ENCODE results near the gene ITK. TPM values are rescaled to one million over a fixed set of nuclear protein-coding genes. Genes with fewer than 3 reads are reported as not detected.

ITK gene
- total RNA-seq, 1 donor from 2014 or later: 8.1 TPM

- Histone ChIP-seq H3K36me3 (no peaks in the 10 kb centered on the region), H3K27me3 (no peaks in the 10 kb centered on the region), H3K9me3 (no peaks in the 10 kb centered on the region), H3K4me1 (peaks cover 4% of the 10 kb centered on the region), H3K4me3 (no peak overlapping the region), H3K27ac (no peak overlapping the region)
- TF ChIP-seq CTCF (IDR thresholded peaks at IDR 0.05): no peak
- intact Hi-C loops (cut with DNase I): no loop called here
- DNase-seq: no peak
- no peak for ATAC-seq
Observed at GRCh38 chr5:157289164-157289819, 108.7 kb downstream of the ITK start.

GRCh38 chr5:157290156-157290980 lies 109.7 kb downstream of the ITK start:
- no peak for TF ChIP-seq CTCF (IDR thresholded peaks at IDR 0.05)
- Histone ChIP-seq H3K4me3 (no peak overlapping the region), H3K27me3 (no peaks in the 10 kb centered on the region), H3K27ac (no peak overlapping the region), H3K36me3 (no peaks in the 10 kb centered on the region), H3K9me3 (no peaks in the 10 kb centered on the region), H3K4me1 (peaks cover 4% of the 10 kb centered on the region)
- no peak for DNase-seq
- ATAC-seq: no peak
- intact Hi-C loops (cut with DNase I): no loop called here

GRCh38 chr5:157290981-157291711 lies 110.5 kb downstream of the ITK start:
- H3K36me3 ChIP-seq: no peaks in the 10 kb centered on the region
- no peak overlapping the region for H3K27ac ChIP-seq
- DNase-seq (no peak), ATAC-seq (peak; percentile 63)
- H3K4me1 ChIP-seq: peaks cover 4% of the 10 kb centered on the region
- TF ChIP-seq CTCF (IDR thresholded peaks at IDR 0.05): no peak
- no peaks in the 10 kb centered on the region for H3K27me3 ChIP-seq
- H3K9me3 ChIP-seq: no peaks in the 10 kb centered on the region
- no peak overlapping the region for H3K4me3 ChIP-seq
- intact Hi-C loops (cut with DNase I): no loop called here

- Histone ChIP-seq H3K4me1 (peaks cover 4% of the 10 kb centered on the region), H3K27me3 (no peaks in the 10 kb centered on the region), H3K9me3 (no peaks in the 10 kb centered on the region), H3K36me3 (no peaks in the 10 kb centered on the region), H3K4me3 (no peak overlapping the region), H3K27ac (no peak overlapping the region)
- no peak for TF ChIP-seq CTCF (IDR thresholded peaks at IDR 0.05)
- no peak for ATAC-seq
- intact Hi-C loops (cut with DNase I): no loop called here
- DNase-seq: no peak
Observed at GRCh38 chr5:157292599-157292998, 112.0 kb downstream of the ITK start.

GRCh38 chr5:157294407-157295091 lies 113.9 kb downstream of the ITK start:
- Histone ChIP-seq H3K36me3 (no peaks in the 10 kb centered on the region), H3K4me3 (no peak overlapping the region), H3K27ac (no peak overlapping the region), H3K27me3 (no peaks in the 10 kb centered on the region), H3K9me3 (no peaks in the 10 kb centered on the region), H3K4me1 (peaks cover 4% of the 10 kb centered on the region)
- intact Hi-C loops (cut with DNase I): no loop called here
- no peak for TF ChIP-seq CTCF (IDR thresholded peaks at IDR 0.05)
- no peak for DNase-seq
- no peak for ATAC-seq

Data from upper lobe of right lung (tissue), 1 donor.